K562 (cell line): ENCODE measurements around the gene ORC1. TPM values are rescaled to one million over a fixed set of nuclear protein-coding genes. Genes with fewer than 3 reads are reported as not detected.

Experiments used
- ARID1B ChIP-seq: fragments of 450-650 bp; IDR thresholded peaks from 2 replicates; pipeline ENCODE4 v1.6.1; 2016; ENCODE audit warnings: antibody characterized with exemption, mild to moderate bottlenecking, inconsistent platforms
- CREB5 ChIP-seq: fragments of 250-450 bp; sonication (Bioruptor Pico); IDR thresholded peaks from 2 replicates; pipeline ENCODE4 v1.5.0; 2020; ENCODE audit warnings: mild to moderate bottlenecking
- EGR1 ChIP-seq: fragments of 450-650 bp; conservative IDR thresholded peaks from 2 replicates; pipeline ENCODE4 v1.6.1; 2017; ENCODE audit warnings: mild to moderate bottlenecking
- ETV1 ChIP-seq: fragments of 450-650 bp; conservative IDR thresholded peaks from 2 replicates; pipeline ENCODE4 v1.6.1; 2016; ENCODE audit warnings: missing genetic modification characterization, control low read depth, low read depth, missing compliant biosample characterization
- ID3 ChIP-seq, 2 experiments: fragments of 250-450 bp in 1 of 2; fragments of 450-650 bp in 1 of 2; sonication (Bioruptor Pico) in 1 of 2; IDR thresholded peaks; 2 replicates each; pipeline versions ENCODE4 v1.6.1 to v1.8.0; 2016 to 2021; ENCODE audit warnings: mild to moderate bottlenecking in 2 of 2, moderate library complexity in 2 of 2, missing compliant biosample characterization in 1 of 2, missing genetic modification characterization in 1 of 2
- SRSF9 ChIP-seq: fragments of 200-400 bp; formaldehyde crosslinking; IDR thresholded peaks from 2 replicates; pipeline ENCODE4 v1.6.1; 2017; ENCODE audit warnings: low read depth, low read length, borderline replicate concordance
- ZC3H8 ChIP-seq: fragments of 450-650 bp; IDR thresholded peaks from 2 replicates; pipeline ENCODE4 v1.6.1; 2017
- ZNF12 ChIP-seq: sonication (generic); formaldehyde crosslinking; IDR thresholded peaks from 2 replicates; pipeline ENCODE4 v1.4.0; 2020; ENCODE audit warnings: mild to moderate bottlenecking, missing genetic modification reagents
- ZNF134 ChIP-seq: fragments of 250-450 bp; sonication (Bioruptor Pico); conservative IDR thresholded peaks from 2 replicates; pipeline ENCODE4 v1.4.0; 2020
- ZNF24 ChIP-seq: fragments of 450-650 bp; IDR thresholded peaks from 2 replicates; pipeline ENCODE4 v1.6.1; 2016
- ZNF507 ChIP-seq: conservative IDR thresholded peaks from 2 replicates; pipeline ENCODE4 v1.6.1; 2017; ENCODE audit warnings: missing genetic modification characterization, missing compliant biosample characterization
- ZNF644 ChIP-seq: fragments of 200-800 bp; sonication (Bioruptor generic); IDR thresholded peaks from 2 replicates; pipeline ENCODE4 v1.6.1; 2016; ENCODE audit warnings: low read depth, missing genetic modification characterization, missing compliant biosample characterization
- polyA plus RNA-seq, 8 experiments: library from polyadenylated mRNA; depleted of rRNA in 4 of 8; stranded (reverse) in 5 of 8; unstranded in 3 of 8; fragments of >200 nt; fragmentation: Nextera tagmentation in 2 of 8; fragmentation: Illumina TruSeq in 1 of 8; extraction: Ambion mirVana in 2 of 8; extraction: Trizol in 1 of 8; gene quantifications; 2 replicates each; pipeline versions ENCODE4 v1.2.1 to v1.2.3, GENCODE V29; 2011 to 2014; ENCODE audit warnings: inconsistent platforms in 1 of 8, missing spikeins in 1 of 8
- total RNA-seq, 7 experiments: library from RNA; depleted of rRNA in 6 of 7; stranded (reverse); fragments of >200 nt in 6 of 7; fragmentation: Illumina TruSeq in 2 of 7; extraction: Trizol in 2 of 7; gene quantifications; 2 replicates each; pipeline versions ENCODE4 v1.2.1 to v1.2.3, GENCODE V29; 2011 to 2021; ENCODE audit warnings: low replicate concordance in 1 of 7
- TF ChIP-seq, protein P1 (sequence below): fragments of 450-650 bp; IDR thresholded peaks from one replicate; pipeline ENCODE4 v1.6.1; 2018; ENCODE audit warnings: mild to moderate bottlenecking, moderate library complexity; ENCODE audit not compliant: partially characterized antibody
- TF ChIP-seq, protein P2 (sequence below): fragments of 450-650 bp; IDR thresholded peaks from 2 replicates; pipeline ENCODE4 v1.6.1; 2018; ENCODE audit not compliant: partially characterized antibody
- TF ChIP-seq, protein P3 (sequence below): fragments of 250-450 bp; sonication (Bioruptor Pico); IDR thresholded peaks from 2 replicates; pipeline ENCODE4 v1.8.0; 2021; ENCODE audit warnings: moderate library complexity, mild to moderate bottlenecking, inconsistent platforms

ORC1 gene
- total and polyA plus RNA-seq, 9 of the 15 experiments (the other 6 are each of a cell fraction or from before 2014, with no cell fraction given) = 26.4 to 91.6 (median 69.7) TPM

DNA sequence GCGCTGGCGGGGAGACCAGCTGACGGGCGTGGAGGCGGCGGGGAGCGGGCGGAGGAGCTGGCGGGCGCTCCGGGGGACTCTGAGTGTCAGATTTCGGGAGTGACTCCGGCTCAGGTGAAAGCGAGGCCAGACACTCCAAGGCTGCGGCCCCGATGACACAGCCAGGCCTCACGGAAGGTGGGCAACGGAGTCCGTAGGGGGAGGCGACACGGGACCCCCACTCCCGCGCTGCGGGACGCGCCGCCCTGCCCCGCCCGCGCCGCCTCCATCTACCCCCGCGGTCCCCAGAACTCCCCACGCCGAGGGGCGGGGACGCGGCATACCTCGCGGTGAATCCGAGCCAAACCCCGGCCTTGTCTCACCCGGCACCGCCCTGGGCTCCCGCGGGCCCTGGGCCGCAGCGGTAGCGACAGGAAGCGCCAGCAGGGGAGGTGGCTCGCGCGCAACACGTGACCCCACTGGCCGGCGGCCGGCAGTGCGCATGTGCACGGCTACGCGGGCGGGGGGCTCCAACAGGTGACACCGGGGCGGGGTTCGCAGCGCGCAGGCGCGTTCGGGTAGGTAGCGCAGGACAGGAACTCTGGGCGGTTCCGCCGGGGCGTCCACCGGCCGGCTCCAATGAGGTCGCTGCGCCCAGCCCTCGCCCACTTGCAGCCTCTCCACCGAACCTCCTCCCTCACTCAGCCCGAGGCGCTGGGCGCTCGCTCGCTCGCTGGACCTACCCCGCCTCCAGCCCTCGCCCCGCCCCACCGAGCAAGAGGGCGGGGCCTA is 38.3 kb downstream of the ORC1 start, which contains the start of gene CC2D1B (continued):
- TF ChIP-seq CREB5 (CRISPR knock-in tag) (no peak), SRSF9 (no peak), EGR1 (peak; percentile 87), ZNF644 (tag) (no peak), ETV1 (tag) (peak; percentile 67), ID3 (CRISPR knock-in tag; IDR thresholded peaks at IDR 0.05) (no peak), ID3 (tag; IDR thresholded peaks at IDR 0.05) (no peak), ARID1B (no peak), ZC3H8 (no peak), ZNF24 (no peak), ZNF12 (no peak), ZNF134 (CRISPR knock-in tag) (no peak), ZNF507 (no peak)
- TF ChIP-seq, protein P1, sequence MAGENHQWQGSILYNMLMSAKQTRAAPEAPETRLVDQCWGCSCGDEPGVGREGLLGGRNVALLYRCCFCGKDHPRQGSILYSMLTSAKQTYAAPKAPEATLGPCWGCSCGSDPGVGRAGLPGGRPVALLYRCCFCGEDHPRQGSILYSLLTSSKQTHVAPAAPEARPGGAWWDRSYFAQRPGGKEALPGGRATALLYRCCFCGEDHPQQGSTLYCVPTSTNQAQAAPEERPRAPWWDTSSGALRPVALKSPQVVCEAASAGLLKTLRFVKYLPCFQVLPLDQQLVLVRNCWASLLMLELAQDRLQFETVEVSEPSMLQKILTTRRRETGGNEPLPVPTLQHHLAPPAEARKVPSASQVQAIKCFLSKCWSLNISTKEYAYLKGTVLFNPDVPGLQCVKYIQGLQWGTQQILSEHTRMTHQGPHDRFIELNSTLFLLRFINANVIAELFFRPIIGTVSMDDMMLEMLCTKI = no peak
- TF ChIP-seq, protein P2, sequence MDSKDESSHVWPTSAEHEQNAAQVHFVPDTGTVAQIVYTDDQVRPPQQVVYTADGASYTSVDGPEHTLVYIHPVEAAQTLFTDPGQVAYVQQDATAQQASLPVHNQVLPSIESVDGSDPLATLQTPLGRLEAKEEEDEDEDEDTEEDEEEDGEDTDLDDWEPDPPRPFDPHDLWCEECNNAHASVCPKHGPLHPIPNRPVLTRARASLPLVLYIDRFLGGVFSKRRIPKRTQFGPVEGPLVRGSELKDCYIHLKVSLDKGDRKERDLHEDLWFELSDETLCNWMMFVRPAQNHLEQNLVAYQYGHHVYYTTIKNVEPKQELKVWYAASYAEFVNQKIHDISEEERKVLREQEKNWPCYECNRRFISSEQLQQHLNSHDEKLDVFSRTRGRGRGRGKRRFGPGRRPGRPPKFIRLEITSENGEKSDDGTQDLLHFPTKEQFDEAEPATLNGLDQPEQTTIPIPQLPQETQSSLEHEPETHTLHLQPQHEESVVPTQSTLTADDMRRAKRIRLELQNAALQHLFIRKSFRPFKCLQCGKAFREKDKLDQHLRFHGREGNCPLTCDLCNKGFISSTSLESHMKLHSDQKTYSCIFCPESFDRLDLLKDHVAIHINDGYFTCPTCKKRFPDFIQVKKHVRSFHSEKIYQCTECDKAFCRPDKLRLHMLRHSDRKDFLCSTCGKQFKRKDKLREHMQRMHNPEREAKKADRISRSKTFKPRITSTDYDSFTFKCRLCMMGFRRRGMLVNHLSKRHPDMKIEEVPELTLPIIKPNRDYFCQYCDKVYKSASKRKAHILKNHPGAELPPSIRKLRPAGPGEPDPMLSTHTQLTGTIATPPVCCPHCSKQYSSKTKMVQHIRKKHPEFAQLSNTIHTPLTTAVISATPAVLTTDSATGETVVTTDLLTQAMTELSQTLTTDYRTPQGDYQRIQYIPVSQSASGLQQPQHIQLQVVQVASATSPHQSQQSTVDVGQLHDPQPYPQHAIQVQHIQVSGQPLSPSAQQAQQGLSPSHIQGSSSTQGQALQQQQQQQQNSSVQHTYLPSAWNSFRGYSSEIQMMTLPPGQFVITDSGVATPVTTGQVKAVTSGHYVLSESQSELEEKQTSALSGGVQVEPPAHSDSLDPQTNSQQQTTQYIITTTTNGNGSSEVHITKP = peak; percentile 43
- TF ChIP-seq, protein P3, sequence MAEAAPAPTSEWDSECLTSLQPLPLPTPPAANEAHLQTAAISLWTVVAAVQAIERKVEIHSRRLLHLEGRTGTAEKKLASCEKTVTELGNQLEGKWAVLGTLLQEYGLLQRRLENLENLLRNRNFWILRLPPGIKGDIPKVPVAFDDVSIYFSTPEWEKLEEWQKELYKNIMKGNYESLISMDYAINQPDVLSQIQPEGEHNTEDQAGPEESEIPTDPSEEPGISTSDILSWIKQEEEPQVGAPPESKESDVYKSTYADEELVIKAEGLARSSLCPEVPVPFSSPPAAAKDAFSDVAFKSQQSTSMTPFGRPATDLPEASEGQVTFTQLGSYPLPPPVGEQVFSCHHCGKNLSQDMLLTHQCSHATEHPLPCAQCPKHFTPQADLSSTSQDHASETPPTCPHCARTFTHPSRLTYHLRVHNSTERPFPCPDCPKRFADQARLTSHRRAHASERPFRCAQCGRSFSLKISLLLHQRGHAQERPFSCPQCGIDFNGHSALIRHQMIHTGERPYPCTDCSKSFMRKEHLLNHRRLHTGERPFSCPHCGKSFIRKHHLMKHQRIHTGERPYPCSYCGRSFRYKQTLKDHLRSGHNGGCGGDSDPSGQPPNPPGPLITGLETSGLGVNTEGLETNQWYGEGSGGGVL = no peak
